Kidney (tissue), 14 donors: ENCODE measurements around the gene UNC13C. TPM values are rescaled to one million over a fixed set of nuclear protein-coding genes. Genes with fewer than 3 reads are reported as not detected.

ENCODE experiments used
- DNase-seq, 5 donors: peaks; one replicate each; pipeline ENCODE4 v3.0.0-alpha.2; 2013 to 2020
- FAIRE-seq: peaks from 2 replicates; lab custom pipeline; 2012; peaks lifted over from hg19 to GRCh38; lab: Jason Lieb, UNC
- H3K27ac ChIP-seq, 2 donors: one replicate each; pipeline ENCODE4 v1.7.0; 2013; ENCODE audit warnings: low read depth in 2 of 2, low read length in 2 of 2, inconsistent platforms in 1 of 2
- H3K27me3 ChIP-seq: one replicate; pipeline ENCODE4 v1.7.1; 2013; ENCODE audit warnings: low read length, inconsistent platforms; ENCODE audit not compliant: control insufficient read depth, insufficient read depth
- H3K36me3 ChIP-seq, 3 donors: one replicate each; pipeline versions ENCODE4 v1.7.0 to v1.7.1; 2013; ENCODE audit warnings: low read length in 3 of 3, control low read depth in 1 of 3, inconsistent platforms in 1 of 3; ENCODE audit not compliant: insufficient read depth in 3 of 3, control insufficient read depth in 2 of 3
- H3K4me1 ChIP-seq, 3 donors: one replicate each; pipeline versions ENCODE4 v1.7.0 to v1.7.1; 2013; ENCODE audit warnings: low read length in 3 of 3, inconsistent platforms in 1 of 3, low read depth in 1 of 3; ENCODE audit not compliant: control insufficient read depth in 2 of 3, insufficient read depth in 2 of 3
- H3K4me3 ChIP-seq, 3 donors: one replicate each; pipeline versions ENCODE4 v1.7.0 to v1.8.1; 2013; ENCODE audit warnings: low read length in 3 of 3, control low read depth in 1 of 3, inconsistent platforms in 1 of 3
- H3K9ac ChIP-seq, 3 donors: one replicate each; pipeline versions ENCODE4 v1.7.0 to v1.7.1; 2013; ENCODE audit warnings: low read length in 3 of 3, control low read depth in 1 of 3, inconsistent platforms in 1 of 3
- H3K9me3 ChIP-seq, 3 donors: one replicate each; pipeline versions ENCODE4 v1.7.0 to v1.7.1; 2013; ENCODE audit warnings: low read length in 3 of 3, control low read depth in 1 of 3, inconsistent platforms in 1 of 3; ENCODE audit not compliant: control insufficient read depth in 2 of 3, insufficient read depth in 1 of 3
- CTCF ChIP-seq: IDR thresholded peaks from 3 replicates; pipeline ENCODE4 v1.5.1; 2012; ENCODE audit warnings: mild to moderate bottlenecking, moderate library complexity, borderline replicate concordance; ENCODE audit not compliant: insufficient read depth; ENCODE audit errors: extremely low read depth
- intact Hi-C: fragments of 100-400 bp; cut with DNase I; formaldehyde crosslinking; loops from one replicate; pipeline ENCODE4 v1.11.1; 2022
- polyA plus RNA-seq: library from polyadenylated mRNA; stranded (reverse); fragments of 350-450 nt; fragmentation: Illumina TruSeq; extraction: RNeasy Lipid Tissue Mini Kit (QIAGEN cat#74804); gene quantifications from one replicate; pipeline ENCODE4 v1.2.3, GENCODE V29; 2014; ENCODE audit warnings: low read depth, low replicate concordance; ENCODE audit not compliant: insufficient read depth
- total RNA-seq: library from RNA; stranded (reverse); fragmentation: NEBNext Ultra II Directional; extraction: Animal tissue kit (Norgen Biotek cat#: 25700); gene quantifications from one replicate; pipeline ENCODE4 v1.2.1, GENCODE V29; 2021
- donor health status: control.
- donor health status: control.
- donor health status: control.
- donor health status: control.
- donor health status: control.
- donor health status: DM: yes; HTN: yes; CAD: no.
- donor health status: Normal renal cell carcinoma (clear cell type).

Gene UNC13C
- total and polyA plus RNA-seq, 2 donors from 2014 or later, result 0.19 to 0.45 TPM

GRCh38 chr15:54307252-54307902 is 329.1 kb downstream of the UNC13C start:
- no peak for TF ChIP-seq CTCF
- intact Hi-C loops, result no loop called here
- Histone ChIP-seq H3K27ac (no peak overlapping the region), H3K9ac (no peak overlapping the region), H3K36me3 (no peaks in the 10 kb centered on the region), H3K4me1 (no peaks in the 10 kb centered on the region), H3K9me3 (no peaks in the 10 kb centered on the region), H3K27me3 (no peaks in the 10 kb centered on the region), H3K4me3 (no peak overlapping the region)
- FAIRE-seq, result no peak
- no peak for DNase-seq

- Histone ChIP-seq H3K9ac (no peak overlapping the region), H3K4me3 (no peak overlapping the region), H3K27ac (no peak overlapping the region), H3K27me3 (no peaks in the 10 kb centered on the region), H3K36me3 (no peaks in the 10 kb centered on the region), H3K9me3 (no peaks in the 10 kb centered on the region), H3K4me1 (no peaks in the 10 kb centered on the region)
- TF ChIP-seq CTCF, result no peak
- intact Hi-C loops, result no loop called here
- DNase-seq (no peak), FAIRE-seq (no peak)
These were observed 329.7 kb downstream of the UNC13C start for GRCh38 chr15:54307926-54308325.

GRCh38 chr15:54312528-54312927 is 334.3 kb downstream of the UNC13C start:
- intact Hi-C loops, result no loop called here
- Histone ChIP-seq H3K27ac (no peak overlapping the region), H3K4me1 (no peaks in the 10 kb centered on the region), H3K27me3 (no peaks in the 10 kb centered on the region), H3K36me3 (no peaks in the 10 kb centered on the region), H3K9ac (no peak overlapping the region), H3K4me3 (no peak overlapping the region), H3K9me3 (no peaks in the 10 kb centered on the region)
- DNase-seq (no peak), FAIRE-seq (no peak)
- no peak for TF ChIP-seq CTCF

- intact Hi-C loops, result no loop called here
- no peak for TF ChIP-seq CTCF
These were observed 343.2 kb downstream of the UNC13C start for GRCh38 chr15:54321426-54321825.

More at GRCh38 chr15:54321426-54321825, 343.2 kb downstream of the UNC13C start:
- no peak overlapping the region for H3K27ac ChIP-seq
- H3K9me3 ChIP-seq, result no peaks in the 10 kb centered on the region
- no peak overlapping the region for H3K9ac ChIP-seq
- H3K36me3 ChIP-seq, result no peaks in the 10 kb centered on the region
- no peak overlapping the region for H3K4me3 ChIP-seq
- no peaks in the 10 kb centered on the region for H3K4me1 ChIP-seq
- FAIRE-seq (no peak), DNase-seq (no peak)
- no peaks in the 10 kb centered on the region for H3K27me3 ChIP-seq
